HK-2 (cell line): ENCODE data around the gene EFEMP2.
"Not testable (repeated sequence)": the region's sequence is repeated elsewhere in the genome, so short reads cannot be mapped to it uniquely, and the experiment has no call there.

ENCODE experiments used
- DNase-seq: peaks from one replicate; pipeline ENCODE4 v3.0.0-alpha.2; 2018; ENCODE audit not compliant: unreplicated experiment

EFEMP2 gene

GRCh38 chr11:65854852-65855837 is 17.5 kb downstream of the EFEMP2 start:
- no peak for DNase-seq

GRCh38 chr11:65854161-65854592 is 18.4 kb downstream of the EFEMP2 start:
- DNase-seq: no peak

- no peak for DNase-seq
These were observed 19.2 kb downstream of the EFEMP2 start for GRCh38 chr11:65853246-65853979.

GRCh38 chr11:65852508-65853245 is 19.9 kb downstream of the EFEMP2 start:
- DNase-seq: no peak

GRCh38 chr11:65851811-65852507 is 20.6 kb downstream of the EFEMP2 start:
- DNase-seq: no peak

- no peak for DNase-seq
These were observed 21.5 kb downstream of the EFEMP2 start for GRCh38 chr11:65851083-65851579.

- no peak for DNase-seq
These were observed 22.1 kb downstream of the EFEMP2 start for GRCh38 chr11:65850217-65851082.

- no peak for DNase-seq
These were observed 22.8 kb downstream of the EFEMP2 start for GRCh38 chr11:65849771-65850216.

GRCh38 chr11:65849366-65849765 is 23.2 kb downstream of the EFEMP2 start:
- no peak for DNase-seq

- not testable (repeated sequence) for DNase-seq
These were observed 23.9 kb downstream of the EFEMP2 start for GRCh38 chr11:65848693-65849092.

- DNase-seq: no peak
These were observed 24.9 kb downstream of the EFEMP2 start for GRCh38 chr11:65847746-65848145.

GRCh38 chr11:65844231-65844872 is 28.2 kb downstream of the EFEMP2 start:
- no peak for DNase-seq

- DNase-seq: no peak
These were observed 28.8 kb downstream of the EFEMP2 start for GRCh38 chr11:65843811-65844210.

- no peak for DNase-seq
These were observed 30.5 kb downstream of the EFEMP2 start for GRCh38 chr11:65842144-65842543.

GRCh38 chr11:65834202-65834601 is 38.4 kb downstream of the EFEMP2 start:
- no peak for DNase-seq

GRCh38 chr11:65833297-65834030 is 39.1 kb downstream of the EFEMP2 start, which contains the start of gene SNX32:
Gene SNX32 (plus strand): TSS chr11:65833963. CDS start chr11:65834066, 103 bp downstream.
- DNase-seq: no peak

- DNase-seq: not testable (repeated sequence)
These were observed 40.4 kb downstream of the EFEMP2 start for GRCh38 chr11:65832231-65832630.

- no peak for DNase-seq
These were observed 43.1 kb downstream of the EFEMP2 start for GRCh38 chr11:65829459-65829858.
